ENCODE measurements around the gene FABP3.

FABP3 gene

GRCh38 chr1:31373056-31373896 lies at the start of gene FABP3:
TSS of gene FABP3 (minus strand) at chr1:31373076. CDS start at chr1:31373014, 62 bp downstream.
- peak in 13 of 14 donors; percentile 46 to 85 (median 71) for DNase-seq

GRCh38 chr1:31421371-31422040 lies 48.6 kb upstream of the FABP3 start:
- DNase-seq: no peak

- DNase-seq: no peak
These were observed 47.8 kb upstream of the FABP3 start for GRCh38 chr1:31420716-31421115.

GRCh38 chr1:31418626-31419323 lies 45.9 kb upstream of the FABP3 start:
- DNase-seq: no peak

- no peak for DNase-seq
These were observed 44.3 kb upstream of the FABP3 start for GRCh38 chr1:31417148-31417547.

- DNase-seq: no peak
These were observed 43.3 kb upstream of the FABP3 start for GRCh38 chr1:31416101-31416736.

GRCh38 chr1:31415658-31416057 lies 42.8 kb upstream of the FABP3 start:
- DNase-seq: no peak

- DNase-seq: no peak
These were observed 42.1 kb upstream of the FABP3 start for GRCh38 chr1:31414980-31415370.

- DNase-seq: peak in 4 of 14 donors; percentile 1 to 36 (median 26)
These were observed 40.6 kb upstream of the FABP3 start for GRCh38 chr1:31413405-31414001.

- peak in 1 of 14 donors; percentile 23 for DNase-seq
These were observed 40.0 kb upstream of the FABP3 start, which contains the start of gene SERINC2 for GRCh38 chr1:31412732-31413404. TSS of gene SERINC2 (plus strand) at chr1:31413213. CDS start at chr1:31413266, 53 bp downstream.

- DNase-seq: no peak
These were observed 39.3 kb upstream of the FABP3 start for GRCh38 chr1:31412205-31412604.

- no peak for DNase-seq
These were observed 38.0 kb upstream of the FABP3 start for GRCh38 chr1:31410871-31411270.

GRCh38 chr1:31409946-31410858 lies 37.3 kb upstream of the FABP3 start:
- no peak for DNase-seq

GRCh38 chr1:31408788-31409318 lies 36.0 kb upstream of the FABP3 start:
- no peak for DNase-seq

- no peak for DNase-seq
These were observed 34.3 kb upstream of the FABP3 start for GRCh38 chr1:31407029-31407626.

- no peak for DNase-seq
These were observed 32.8 kb upstream of the FABP3 start for GRCh38 chr1:31405578-31406245.

GRCh38 chr1:31401241-31401640 lies 28.4 kb upstream of the FABP3 start:
- no peak for DNase-seq

GRCh38 chr1:31400393-31400792 lies 27.5 kb upstream of the FABP3 start:
- no peak for DNase-seq

- no peak for DNase-seq
These were observed 27.1 kb upstream of the FABP3 start for GRCh38 chr1:31399976-31400375.
